HepG2 (cell line): ENCODE measurements around the gene UBE2C. TPM values are rescaled to one million over a fixed set of nuclear protein-coding genes. Genes with fewer than 3 reads are reported as not detected.
A peak's percentile ranks its signal among the peaks of the same experiment; 100 is the strongest.

ENCODE experiments used
- ATF5 ChIP-seq: sonication (generic); formaldehyde crosslinking; IDR thresholded peaks from 2 replicates; pipeline ENCODE4 v1.4.0; 2020; ENCODE audit warnings: mild to moderate bottlenecking, low read depth, missing genetic modification reagents
- ETS1 ChIP-seq: sonication (generic); formaldehyde crosslinking; IDR thresholded peaks from 2 replicates; pipeline ENCODE4 v1.4.0; 2020; ENCODE audit warnings: missing genetic modification reagents
- GLMP ChIP-seq: sonication (generic); formaldehyde crosslinking; IDR thresholded peaks from 2 replicates; pipeline ENCODE4 v1.9.0; 2021; ENCODE audit warnings: missing genetic modification reagents, mild to moderate bottlenecking, borderline replicate concordance
- GZF1 ChIP-seq: sonication (generic); formaldehyde crosslinking; IDR thresholded peaks from 2 replicates; pipeline ENCODE4 v1.5.1; 2020; ENCODE audit warnings: mild to moderate bottlenecking, missing genetic modification reagents
- RAD51 ChIP-seq: fragments of 450-650 bp; IDR thresholded peaks from 2 replicates; pipeline ENCODE4 v1.6.1; 2016; ENCODE audit warnings: borderline replicate concordance
- RERE ChIP-seq: IDR thresholded peaks from 2 replicates; pipeline ENCODE4 v1.6.1; 2016; ENCODE audit warnings: low read depth, missing genetic modification reagents, missing compliant biosample characterization
- SMARCE1 ChIP-seq: fragments of 450-650 bp; IDR thresholded peaks from 2 replicates; pipeline ENCODE4 v1.6.1; 2017; ENCODE audit warnings: borderline replicate concordance
- YEATS2 ChIP-seq: sonication (generic); formaldehyde crosslinking; IDR thresholded peaks from 2 replicates; pipeline ENCODE4 v1.4.0; 2020; ENCODE audit warnings: missing genetic modification reagents, borderline replicate concordance
- ZBTB37 ChIP-seq: sonication (generic); formaldehyde crosslinking; IDR thresholded peaks from 2 replicates; pipeline ENCODE4 v1.4.0; 2020; ENCODE audit warnings: mild to moderate bottlenecking, missing genetic modification reagents
- ZBTB46 ChIP-seq: sonication (generic); formaldehyde crosslinking; IDR thresholded peaks from 2 replicates; pipeline ENCODE4 v1.4.0; 2020; ENCODE audit warnings: mild to moderate bottlenecking, missing genetic modification reagents, borderline replicate concordance
- ZHX1 ChIP-seq: sonication (generic); formaldehyde crosslinking; IDR thresholded peaks from 2 replicates; pipeline ENCODE4 v1.8.1; 2022; ENCODE audit warnings: low read depth, mild to moderate bottlenecking, missing genetic modification reagents
- ZNF20 ChIP-seq: sonication (generic); formaldehyde crosslinking; IDR thresholded peaks from 2 replicates; pipeline ENCODE4 v1.4.0; 2020; ENCODE audit warnings: mild to moderate bottlenecking, moderate library complexity, missing genetic modification reagents
- ZNF543 ChIP-seq: sonication (generic); formaldehyde crosslinking; IDR thresholded peaks from 2 replicates; pipeline ENCODE4 v1.4.0; 2020; ENCODE audit warnings: mild to moderate bottlenecking, missing genetic modification reagents
- ZNF761 ChIP-seq: sonication (generic); formaldehyde crosslinking; conservative IDR thresholded peaks from 2 replicates; pipeline ENCODE4 v1.4.0; 2020; ENCODE audit warnings: mild to moderate bottlenecking, missing genetic modification reagents
- polyA plus RNA-seq, 8 experiments: library from polyadenylated mRNA; depleted of rRNA in 3 of 8; stranded (reverse) in 7 of 8; unstranded in 1 of 8; fragments of >200 nt; fragmentation: Illumina TruSeq in 4 of 8; extraction: Trizol in 4 of 8; gene quantifications; 2 replicates each; pipeline versions ENCODE4 v1.2.1 to v1.2.3, GENCODE V29; 2011 to 2016; ENCODE audit warnings: low read depth in 4 of 8, missing spikeins in 1 of 8, mixed read lengths in 1 of 8; ENCODE audit not compliant: insufficient read depth in 1 of 8
- total RNA-seq, 5 experiments: library from RNA; depleted of rRNA; stranded (reverse); fragments of >200 nt; fragmentation: Illumina TruSeq; extraction: Trizol; gene quantifications; 2 replicates each; pipeline ENCODE4 v1.2.3, GENCODE V29; 2016; ENCODE audit warnings: low read depth in 1 of 5

UBE2C gene
- total and polyA plus RNA-seq, 2 of the 13 experiments (the other 11 are each of a cell fraction or from before 2014, with no cell fraction given) = 100 to 123 TPM

GRCh38 chr20:45813006-45813340 lies 529 bp downstream of the UBE2C start (continued):
- TF ChIP-seq YEATS2 (CRISPR knock-in tag) = no peak
- TF ChIP-seq RAD51 = no peak
- TF ChIP-seq SMARCE1 = no peak
- no peak for TF ChIP-seq ZHX1 (CRISPR knock-in tag)
- TF ChIP-seq ZBTB46 = 0 out of 2 replicates have a peak, but pooled peaks have one; percentile 7
- 0 out of 2 replicates have a peak, but pooled peaks have one; percentile 24 for TF ChIP-seq ZNF761
- TF ChIP-seq ZNF543 (CRISPR knock-in tag) = no peak; the same call in 1 of the 2 replicates
- 0 out of 2 replicates have a peak, but pooled peaks have one; percentile 75 for TF ChIP-seq ATF5 (CRISPR knock-in tag)
- no peak for TF ChIP-seq RERE (CRISPR knock-in tag)
- no peak for TF ChIP-seq ZBTB37 (CRISPR knock-in tag)
- no peak for TF ChIP-seq ZNF20 (CRISPR knock-in tag)
- TF ChIP-seq GLMP (CRISPR knock-in tag) = no peak
- no peak for TF ChIP-seq ETS1 (CRISPR knock-in tag)
- TF ChIP-seq GZF1 (CRISPR knock-in tag) = no peak
